ENCODE measurements around the gene C22orf39. TPM values are rescaled to one million over a fixed set of nuclear protein-coding genes. Genes with fewer than 3 reads are reported as not detected.
A peak's percentile ranks its signal among the peaks of the same experiment; 100 is the strongest.

Gene C22orf39
- polyA plus RNA-seq, 1 of the 3 experiments (the other 2 are of a cell fraction) = 17.7 TPM

GRCh38 chr22:19496324-19496630 is 48.8 kb upstream of the C22orf39 start (continued):
- TF ChIP-seq ELF1 (IDR thresholded peaks at IDR 0.05) = no peak
- no peak for TF ChIP-seq TAF1 (IDR thresholded peaks at IDR 0.05; ENCODE audit: borderline replicate concordance, low read depth, low read length)
- TF ChIP-seq EZH2phosphoT487 (IDR thresholded peaks at IDR 0.05; ENCODE audit: borderline replicate concordance, low read depth) = no peak
- no peak for TF ChIP-seq TCF12 (IDR thresholded peaks at IDR 0.05)
- TF ChIP-seq FOSL2 (IDR thresholded peaks at IDR 0.05; ENCODE audit: borderline replicate concordance, low read depth) = no peak
- no peak for TF ChIP-seq YY1 (IDR thresholded peaks at IDR 0.05; ENCODE audit: low read depth)
- TF ChIP-seq USF1 (IDR thresholded peaks at IDR 0.05; ENCODE audit: borderline replicate concordance, low read depth) = no peak
- no peak for TF ChIP-seq GABPA (IDR thresholded peaks at IDR 0.05; ENCODE audit: low read depth)

GRCh38 chr22:19495562-19496323 is 48.2 kb upstream of the C22orf39 start:
- Histone ChIP-seq H3K27me3 (ENCODE audit: insufficient read depth) (no peaks in the 10 kb centered on the region), H3K9me2 (no peaks in the 10 kb centered on the region), H3K27ac (ENCODE audit: low read depth in 2 of 2, low read length in 1 of 2) (no peak overlapping the region), H3K36me3 (replicated peaks in 1 of 2; ENCODE audit: control insufficient read depth in 1 of 2, insufficient read depth in 2 of 2, low read length in 1 of 2) (peaks cover 5 to 6% of the 10 kb centered on the region in 2 experiments), H2AFZ (ENCODE audit: low read depth) (no peak overlapping the region), H3K9me3 (no peaks in the 10 kb centered on the region), H3K4me1 (ENCODE audit: control insufficient read depth in 1 of 2, insufficient read depth in 2 of 2, low read depth in 1 of 2, low read length in 1 of 2) (no peaks in the 10 kb centered on the region), H3K9ac (no peak overlapping the region), H3F3A (replicated peaks; ENCODE audit: insufficient read depth) (peaks cover 3% of the 10 kb centered on the region), H3K79me2 (ENCODE audit: insufficient read depth) (no peaks in the 10 kb centered on the region), H4K20me1 (ENCODE audit: insufficient read depth) (no peaks in the 10 kb centered on the region), H3K4me3 (ENCODE audit: low read depth in 2 of 2, low read length in 1 of 2) (no peak overlapping the region), H3K4me2 (no peak overlapping the region)
- ChIA-PET CTCF (interaction anchor here (0.6 to 3.9 kb wide), 5 partner anchors 11 to 413 kb away, joined by 3 to 39 read pairs (median 3); no protein-coding TSS in a partner anchor), POLR2A (no interaction called here)
- no peak for DNase-seq
- 77% methylated on average over 5 of the region's 5 CpGs for WGBS (ENCODE audit: low lambda C conversion rate)
- peak; percentile 42 for TF ChIP-seq CTCF (IDR thresholded peaks at IDR 0.05)
- peak; percentile 20; the same call in 1 of the 2 replicates for TF ChIP-seq SMC3 (IDR thresholded peaks at IDR 0.05; ENCODE audit: low read depth, low read length)
- no peak for TF ChIP-seq FOXM1 (IDR thresholded peaks at IDR 0.05; ENCODE audit: low read depth)
- no peak for TF ChIP-seq ZBTB33 (IDR thresholded peaks at IDR 0.05; ENCODE audit: borderline replicate concordance, low read depth)
- peak; percentile 45 for TF ChIP-seq RAD21 (IDR thresholded peaks at IDR 0.05; ENCODE audit: low read length)
- no peak for TF ChIP-seq TEAD4 (IDR thresholded peaks at IDR 0.05; ENCODE audit: borderline replicate concordance, insufficient read depth)

Measured in SK-N-SH (cell line).